HCT116 (cell line): Measurements from ENCODE around the gene ELMOD1.

Experiments used
- CTCF ChIP-seq, 3 experiments: fragments of 200-600 bp in 1 of 3; sonication (generic) in 1 of 3; IDR thresholded peaks in 2 of 3; conservative IDR thresholded peaks in 1 of 3; 2 replicates each; pipeline ENCODE4 v1.5.1; 2012 to 2017; ENCODE audit warnings: low read depth in 2 of 3, low read length in 2 of 3, antibody characterized with exemption in 1 of 3, borderline replicate concordance in 1 of 3, control low read depth in 1 of 3, mild to moderate bottlenecking in 1 of 3, mixed read lengths in 1 of 3, mixed run types in 1 of 3, moderate library complexity in 1 of 3; ENCODE audit not compliant: insufficient read depth in 1 of 3
- EZH2 ChIP-seq: fragments of 200-600 bp; sonication (generic); IDR thresholded peaks from 2 replicates; pipeline ENCODE4 v1.6.1; 2017; ENCODE audit warnings: antibody characterized with exemption, mixed run types
- EZH2phosphoT487 ChIP-seq: fragments of 200-600 bp; IDR thresholded peaks from 2 replicates; pipeline ENCODE4 v1.6.1; 2018; ENCODE audit warnings: antibody characterized with exemption, borderline replicate concordance
- JUND ChIP-seq: IDR thresholded peaks from 2 replicates; pipeline ENCODE4 v1.6.1; 2012
- POLR2A ChIP-seq: IDR thresholded peaks from 2 replicates; pipeline ENCODE4 v1.7.0; 2011; ENCODE audit warnings: borderline replicate concordance; ENCODE audit not compliant: insufficient read depth, insufficient read length; ENCODE audit errors: extremely low read depth
- POLR2AphosphoS5 ChIP-seq: IDR thresholded peaks from 2 replicates; pipeline ENCODE4 v1.6.1; 2011; ENCODE audit warnings: mild to moderate bottlenecking, low read depth, low read length, moderate library complexity
- REST ChIP-seq: IDR thresholded peaks from 2 replicates; pipeline ENCODE4 v1.6.1; 2012; ENCODE audit warnings: low read depth
- SIN3A ChIP-seq: IDR thresholded peaks from 2 replicates; pipeline ENCODE4 v1.6.1; 2012; ENCODE audit warnings: low read depth
- TCF7L2 ChIP-seq: IDR thresholded peaks from 2 replicates; pipeline ENCODE4 v1.7.0; 2011; ENCODE audit warnings: borderline replicate concordance, inconsistent platforms; ENCODE audit not compliant: insufficient read depth, insufficient read length; ENCODE audit errors: extremely low read depth
- ZBTB33 ChIP-seq: IDR thresholded peaks from 2 replicates; pipeline ENCODE4 v1.6.1; 2011; ENCODE audit warnings: mild to moderate bottlenecking, low read length, moderate library complexity; ENCODE audit not compliant: insufficient replicate concordance; ENCODE audit errors: extremely low read depth
- ZNF274 ChIP-seq: fragments of 200-500 bp; sonication (Bioruptor generic); IDR thresholded peaks from 2 replicates; pipeline ENCODE4 v1.6.1; 2014; ENCODE audit warnings: mild to moderate bottlenecking, low read depth, low read length, inconsistent platforms

GRCh38 chr11:107573438-107573837 lies 17.5 kb upstream of the ELMOD1 start:
- TF ChIP-seq EZH2phosphoT487 = no peak
- TF ChIP-seq CTCF (IDR thresholded peaks at IDR 0.05 in 2 of 3, conservative IDR thresholded peaks at IDR 0.05 in 1 of 3; ENCODE audit: borderline replicate concordance in 1 of 3, insufficient read depth in 1 of 3, low read depth in 2 of 3, low read length in 2 of 3) = no peak
- no peak for TF ChIP-seq POLR2A
- no peak for TF ChIP-seq ZNF274
- no peak for TF ChIP-seq POLR2AphosphoS5
- TF ChIP-seq EZH2 = no peak
- TF ChIP-seq TCF7L2 = no peak
- TF ChIP-seq REST = no peak
- TF ChIP-seq JUND = no peak
- no peak for TF ChIP-seq ZBTB33
- no peak for TF ChIP-seq SIN3A
